PC-3 (cell line): Measurements from ENCODE around the gene ZNF79. TPM values are rescaled to one million over a fixed set of nuclear protein-coding genes. Genes with fewer than 3 reads are reported as not detected.
A peak's percentile ranks its signal among the peaks of the same experiment; 100 is the strongest.

Source experiments
- ATAC-seq: fragments of 200-7000 bp; cut with Tn5 transposase; 2 replicates; pipeline ENCODE4 v1.9.1; 2020; ENCODE audit warnings: mild to moderate bottlenecking, moderate library complexity
- BruUV-seq: library from RNA; stranded (reverse); fragments of 400-500 nt; replicated peaks from 2 replicates; lab custom pipeline; 2021; lab: Mats Ljungman, UMichigan
- CTCF ChIA-PET: fragments of 300-600 bp; sonication (Branson Sonifier 250); formaldehyde crosslinking; loops from one replicate; lab custom pipeline; 2022; ENCODE audit warnings: antibody characterized with exemption; lab: Charles Lee
- POLR2A ChIA-PET: fragments of 300-600 bp; sonication (Branson Sonifier 250); formaldehyde crosslinking; loops from one replicate; lab custom pipeline; 2022; ENCODE audit warnings: antibody characterized with exemption; ENCODE audit not compliant: unreplicated experiment; lab: Charles Lee
- DNase-seq: peaks from one replicate; pipeline ENCODE4 v3.0.0-alpha.2; 2015
- H2AFZ ChIP-seq: fragments of 300-600 bp; sonication (generic); 2 replicates; pipeline ENCODE4 v1.6.0; 2016; ENCODE audit warnings: antibody characterized with exemption, low read length
- H3F3A ChIP-seq: fragments of 300-600 bp; sonication (generic); one replicate; pipeline ENCODE4 v1.6.0; 2017; ENCODE audit warnings: antibody characterized with exemption, low read length, control low read depth, mild to moderate bottlenecking; ENCODE audit not compliant: unreplicated experiment
- H3K27ac ChIP-seq: fragments of 300-600 bp; sonication (generic); 2 replicates; pipeline ENCODE4 v1.5.1; 2016; ENCODE audit warnings: mild to moderate bottlenecking, low read length
- H3K27me3 ChIP-seq: fragments of 300-600 bp; sonication (generic); 2 replicates; pipeline ENCODE4 v1.6.1; 2016; ENCODE audit warnings: low read length, mixed read lengths
- H3K36me3 ChIP-seq: fragments of 300-600 bp; sonication (generic); 2 replicates; pipeline ENCODE4 v1.6.1; 2016; ENCODE audit warnings: low read depth, mixed run types, low read length, mixed read lengths
- H3K4me1 ChIP-seq: fragments of 300-600 bp; sonication (generic); 2 replicates; pipeline ENCODE4 v1.5.1; 2016; ENCODE audit warnings: low read length; ENCODE audit not compliant: insufficient read depth
- H3K4me2 ChIP-seq: fragments of 300-600 bp; sonication (generic); 2 replicates; pipeline ENCODE4 v1.6.0; 2016; ENCODE audit warnings: low read length
- H3K4me3 ChIP-seq: fragments of 300-600 bp; sonication (generic); 2 replicates; pipeline ENCODE4 v1.5.1; 2016; ENCODE audit warnings: mild to moderate bottlenecking, low read length, mixed read lengths
- H3K79me2 ChIP-seq: fragments of 300-600 bp; sonication (generic); 2 replicates; pipeline ENCODE4 v1.6.1; 2017; ENCODE audit warnings: low read length, mixed read lengths
- H3K9ac ChIP-seq: fragments of 300-600 bp; sonication (generic); 2 replicates; pipeline ENCODE4 v1.6.0; 2016; ENCODE audit warnings: mild to moderate bottlenecking, low read length
- H3K9me2 ChIP-seq: fragments of 300-600 bp; sonication (generic); replicated peaks from 2 replicates; pipeline ENCODE4 v1.6.1; 2016; ENCODE audit warnings: mixed run types, low read length, mixed read lengths
- H3K9me3 ChIP-seq: fragments of 300-600 bp; sonication (generic); 2 replicates; pipeline ENCODE4 v1.6.1; 2016; ENCODE audit warnings: low read length, mixed read lengths
- H4K20me1 ChIP-seq: fragments of 300-600 bp; sonication (generic); 2 replicates; pipeline ENCODE4 v1.6.1; 2016; ENCODE audit warnings: low read length, mixed read lengths
- EZH2 ChIP-seq: fragments of 300-600 bp; sonication (generic); IDR thresholded peaks from one replicate; pipeline ENCODE4 v1.6.1; 2017; ENCODE audit warnings: antibody characterized with exemption, mild to moderate bottlenecking, low read length; ENCODE audit not compliant: unreplicated experiment
- EZH2phosphoT487 ChIP-seq: fragments of 300-600 bp; sonication (generic); IDR thresholded peaks from 2 replicates; pipeline ENCODE4 v1.6.1; 2018; ENCODE audit warnings: mild to moderate bottlenecking, antibody characterized with exemption, low read length, borderline replicate concordance
- intact Hi-C: fragments of 100-400 bp; cut with micrococcal nuclease; formaldehyde crosslinking; loops from 2 replicates; pipeline ENCODE4 v1.9.0; 2023
- total RNA-seq: library from RNA; depleted of rRNA; stranded (reverse); fragments of >200 nt; gene quantifications from 2 replicates; pipeline ENCODE4 v1.2.3, GENCODE V29; 2014
- TF ChIP-seq, protein P1 (sequence below): fragments of 300-600 bp; sonication (generic); conservative IDR thresholded peaks from 2 replicates; pipeline ENCODE4 v1.5.1; 2017; ENCODE audit warnings: antibody characterized with exemption, low read depth, mild to moderate bottlenecking, low read length

The ZNF79 gene
- total RNA-seq, 1 experiment from 2014 or later: 4.9 TPM

DNA sequence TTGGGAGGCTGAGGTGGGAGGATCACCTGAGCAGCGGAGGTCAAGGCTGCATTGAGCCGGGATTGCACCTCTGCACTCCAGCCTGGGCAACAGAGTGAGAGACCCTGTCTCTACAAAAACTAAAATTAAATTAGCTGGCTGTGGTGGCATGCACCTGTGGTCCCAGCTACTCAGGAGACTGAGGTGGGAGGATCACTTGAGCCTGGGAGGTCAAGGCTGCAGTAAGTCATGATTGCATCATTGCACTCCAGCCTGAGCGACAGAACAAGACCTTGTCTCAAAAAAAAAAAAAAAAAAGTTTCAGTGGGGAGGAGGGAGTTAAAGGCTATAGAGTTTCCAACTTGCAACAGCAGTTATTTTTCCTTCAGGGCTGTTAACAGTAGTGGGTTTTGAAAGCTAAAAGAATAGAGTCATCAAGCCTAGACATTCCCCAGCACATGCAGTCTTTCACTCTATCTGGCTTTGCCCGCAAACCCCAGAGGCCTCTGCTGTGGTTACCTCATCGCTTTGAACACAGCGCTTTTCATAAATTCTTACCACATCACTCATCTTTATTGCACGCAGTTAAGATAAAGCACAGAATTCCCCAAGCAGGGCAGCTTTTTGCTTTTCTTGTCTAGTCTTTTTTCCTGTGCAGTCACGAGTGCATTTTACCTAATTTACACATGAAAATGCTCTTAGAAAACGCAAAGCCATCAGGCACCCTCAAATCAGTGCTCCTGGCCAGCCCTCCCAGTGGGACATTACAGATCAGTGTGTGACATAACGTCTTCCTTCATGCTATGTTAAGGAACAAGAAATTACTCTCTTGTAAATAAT, 35.9 kb upstream of the ZNF79 start:
- intact Hi-C loops: loop anchor here (10.0 kb wide), 1 partner anchor 53 kb away; no protein-coding TSS in a partner anchor
- DNase-seq: peak; percentile 92
- Histone ChIP-seq H4K20me1 (no peaks in the 10 kb centered on the region), H2AFZ (no peak overlapping the region), H3K27ac (peak overlapping the region; percentile 19; the same call in 1 of the 2 replicates), H3F3A (no peaks in the 10 kb centered on the region), H3K79me2 (no peaks in the 10 kb centered on the region), H3K4me3 (peak overlapping the region; percentile 26; the same call in 1 of the 2 replicates), H3K36me3 (no peaks in the 10 kb centered on the region), H3K9ac (no peak overlapping the region), H3K4me2 (peak overlapping the region; percentile 77), H3K9me3 (no peaks in the 10 kb centered on the region), H3K27me3 (no peaks in the 10 kb centered on the region), H3K9me2 (no peaks in the 10 kb centered on the region), H3K4me1 (peaks cover 16% of the 10 kb centered on the region)
- CTCF ChIA-PET: interaction anchor here (0.6 to 0.7 kb wide), 2 partner anchors 63 to 992 kb away, joined by 3 to 7 read pairs; partner anchors contain the start of gene LRSAM1
- TF ChIP-seq, protein P1, sequence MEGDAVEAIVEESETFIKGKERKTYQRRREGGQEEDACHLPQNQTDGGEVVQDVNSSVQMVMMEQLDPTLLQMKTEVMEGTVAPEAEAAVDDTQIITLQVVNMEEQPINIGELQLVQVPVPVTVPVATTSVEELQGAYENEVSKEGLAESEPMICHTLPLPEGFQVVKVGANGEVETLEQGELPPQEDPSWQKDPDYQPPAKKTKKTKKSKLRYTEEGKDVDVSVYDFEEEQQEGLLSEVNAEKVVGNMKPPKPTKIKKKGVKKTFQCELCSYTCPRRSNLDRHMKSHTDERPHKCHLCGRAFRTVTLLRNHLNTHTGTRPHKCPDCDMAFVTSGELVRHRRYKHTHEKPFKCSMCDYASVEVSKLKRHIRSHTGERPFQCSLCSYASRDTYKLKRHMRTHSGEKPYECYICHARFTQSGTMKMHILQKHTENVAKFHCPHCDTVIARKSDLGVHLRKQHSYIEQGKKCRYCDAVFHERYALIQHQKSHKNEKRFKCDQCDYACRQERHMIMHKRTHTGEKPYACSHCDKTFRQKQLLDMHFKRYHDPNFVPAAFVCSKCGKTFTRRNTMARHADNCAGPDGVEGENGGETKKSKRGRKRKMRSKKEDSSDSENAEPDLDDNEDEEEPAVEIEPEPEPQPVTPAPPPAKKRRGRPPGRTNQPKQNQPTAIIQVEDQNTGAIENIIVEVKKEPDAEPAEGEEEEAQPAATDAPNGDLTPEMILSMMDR: no peak
- TF ChIP-seq EZH2: no peak
- TF ChIP-seq EZH2phosphoT487: no peak
- BruUV-seq: no TSS peak
- ATAC-seq: peak; percentile 99
- POLR2A ChIA-PET: no interaction called here

- ChIA-PET CTCF (interaction anchor here (0.7 kb wide), 1 partner anchor 992 kb away, joined by 7 read pairs; no protein-coding TSS in a partner anchor), POLR2A (no interaction called here)
- Histone ChIP-seq H3K36me3 (no peaks in the 10 kb centered on the region), H3K4me2 (peak overlapping the region; percentile 77), H3K27me3 (no peaks in the 10 kb centered on the region), H3K9me3 (no peaks in the 10 kb centered on the region), H3K4me1 (peaks cover 16% of the 10 kb centered on the region), H3K9ac (no peak overlapping the region), H3K79me2 (no peaks in the 10 kb centered on the region), H3K4me3 (peak overlapping the region; percentile 26; the same call in 1 of the 2 replicates), H2AFZ (no peak overlapping the region), H3K9me2 (no peaks in the 10 kb centered on the region), H3F3A (no peaks in the 10 kb centered on the region), H4K20me1 (no peaks in the 10 kb centered on the region), H3K27ac (peak overlapping the region; percentile 19; the same call in 1 of the 2 replicates)
- BruUV-seq: no TSS peak
- TF ChIP-seq, protein P1: no peak
- no peak for TF ChIP-seq EZH2phosphoT487
- TF ChIP-seq EZH2: no peak
- ATAC-seq (no peak), DNase-seq (no peak)
- intact Hi-C loops: loop anchor here (10.0 kb wide), 1 partner anchor 54 kb away; no protein-coding TSS in a partner anchor
These were observed 35.3 kb upstream of the ZNF79 start for GRCh38 chr9:127388856-127389238.
